HEK293 (cell line): ENCODE measurements around the gene GOLGA6L9.
"Not testable (repeated sequence)": the region's sequence is repeated elsewhere in the genome, so short reads cannot be mapped to it uniquely, and the experiment has no call there.

Experiments used
- CTCF ChIP-seq: fragments of 450-650 bp; formaldehyde crosslinking; IDR thresholded peaks from 2 replicates; pipeline ENCODE4 v1.5.1; 2016; ENCODE audit warnings: missing biosample characterization, missing genetic modification characterization
- TSHZ1 ChIP-seq: fragments of 450-650 bp; formaldehyde crosslinking; IDR thresholded peaks from 2 replicates; pipeline ENCODE4 v1.5.1; 2016; ENCODE audit warnings: missing biosample characterization, missing genetic modification characterization, borderline replicate concordance
- YY1 ChIP-seq: fragments of 450-650 bp; formaldehyde crosslinking; IDR thresholded peaks from 2 replicates; pipeline ENCODE4 v1.5.1; 2018; ENCODE audit warnings: missing biosample characterization, missing genetic modification characterization
- ZXDB ChIP-seq: fragments of 450-650 bp; formaldehyde crosslinking; IDR thresholded peaks from 2 replicates; pipeline ENCODE4 v1.5.1; 2016; ENCODE audit warnings: missing biosample characterization, missing genetic modification characterization

- not testable (repeated sequence) for TF ChIP-seq TSHZ1; YY1 (tag by site-specific recombination); ZXDB; CTCF (tag by site-specific recombination)
Observed at GRCh38 chr15:82411595-82411994, 18.0 kb upstream of the GOLGA6L9 start.
